Measurements from ENCODE around the gene SUSD6. TPM values are rescaled to one million over a fixed set of nuclear protein-coding genes. Genes with fewer than 3 reads are reported as not detected.

The SUSD6 gene
- total RNA-seq, 1 donor from 2014 or later: 22.3 TPM

DNA sequence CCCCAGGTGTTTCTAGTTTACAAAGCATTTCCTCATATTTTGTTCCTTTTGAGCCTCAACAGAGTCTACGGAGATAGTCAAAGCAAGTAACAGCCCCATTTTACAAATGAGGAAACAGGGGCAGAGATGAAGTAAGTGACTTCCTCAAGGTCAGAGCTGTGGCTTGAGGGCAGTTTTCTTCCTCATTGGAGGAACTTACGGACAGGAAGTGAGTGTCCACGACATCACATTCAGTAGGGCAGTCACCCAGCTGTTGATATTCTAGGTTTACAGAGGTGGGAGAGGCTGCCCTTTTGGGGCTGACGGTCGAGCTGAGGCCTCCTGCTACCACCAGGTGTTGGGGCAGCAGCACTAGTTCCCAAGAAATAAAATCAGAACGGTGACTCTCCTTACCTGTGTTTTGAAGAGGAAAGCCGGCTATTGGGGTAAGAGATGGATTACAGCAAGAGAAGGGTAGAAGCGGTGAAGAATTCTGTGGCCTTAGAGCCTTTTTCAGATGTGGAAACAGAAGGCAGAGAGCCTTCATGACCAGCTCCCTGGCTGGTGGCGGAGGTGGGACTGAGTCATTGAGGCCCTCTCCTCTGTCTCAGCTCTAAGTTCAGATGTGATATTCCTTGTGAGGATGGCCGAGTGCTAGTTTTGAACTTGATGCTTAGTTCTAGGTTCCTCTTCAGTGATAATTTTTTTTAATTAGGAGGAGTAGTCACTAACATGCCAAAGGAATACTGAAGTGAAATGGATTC lies 41.7 kb downstream of the SUSD6 start:
- Mint-ChIP-seq H3K27ac (peak overlapping the region; percentile 70), H3K27me3 (no peaks in the 10 kb centered on the region), H3K4me1 (ENCODE audit: low read depth) (peaks cover 57% of the 10 kb centered on the region), H3K9me3 (ENCODE audit: low read depth) (no peaks in the 10 kb centered on the region), H3K4me3 (ENCODE audit: low read depth) (no peak overlapping the region), H3K36me3 (ENCODE audit: insufficient read depth) (no peaks in the 10 kb centered on the region)
- no peak for DNase-seq (ENCODE audit: low spot score, unreplicated experiment)
- TF ChIP-seq, protein P1, sequence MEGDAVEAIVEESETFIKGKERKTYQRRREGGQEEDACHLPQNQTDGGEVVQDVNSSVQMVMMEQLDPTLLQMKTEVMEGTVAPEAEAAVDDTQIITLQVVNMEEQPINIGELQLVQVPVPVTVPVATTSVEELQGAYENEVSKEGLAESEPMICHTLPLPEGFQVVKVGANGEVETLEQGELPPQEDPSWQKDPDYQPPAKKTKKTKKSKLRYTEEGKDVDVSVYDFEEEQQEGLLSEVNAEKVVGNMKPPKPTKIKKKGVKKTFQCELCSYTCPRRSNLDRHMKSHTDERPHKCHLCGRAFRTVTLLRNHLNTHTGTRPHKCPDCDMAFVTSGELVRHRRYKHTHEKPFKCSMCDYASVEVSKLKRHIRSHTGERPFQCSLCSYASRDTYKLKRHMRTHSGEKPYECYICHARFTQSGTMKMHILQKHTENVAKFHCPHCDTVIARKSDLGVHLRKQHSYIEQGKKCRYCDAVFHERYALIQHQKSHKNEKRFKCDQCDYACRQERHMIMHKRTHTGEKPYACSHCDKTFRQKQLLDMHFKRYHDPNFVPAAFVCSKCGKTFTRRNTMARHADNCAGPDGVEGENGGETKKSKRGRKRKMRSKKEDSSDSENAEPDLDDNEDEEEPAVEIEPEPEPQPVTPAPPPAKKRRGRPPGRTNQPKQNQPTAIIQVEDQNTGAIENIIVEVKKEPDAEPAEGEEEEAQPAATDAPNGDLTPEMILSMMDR (IDR thresholded peaks at IDR 0.05; ENCODE audit: unreplicated experiment): no peak

DNA sequence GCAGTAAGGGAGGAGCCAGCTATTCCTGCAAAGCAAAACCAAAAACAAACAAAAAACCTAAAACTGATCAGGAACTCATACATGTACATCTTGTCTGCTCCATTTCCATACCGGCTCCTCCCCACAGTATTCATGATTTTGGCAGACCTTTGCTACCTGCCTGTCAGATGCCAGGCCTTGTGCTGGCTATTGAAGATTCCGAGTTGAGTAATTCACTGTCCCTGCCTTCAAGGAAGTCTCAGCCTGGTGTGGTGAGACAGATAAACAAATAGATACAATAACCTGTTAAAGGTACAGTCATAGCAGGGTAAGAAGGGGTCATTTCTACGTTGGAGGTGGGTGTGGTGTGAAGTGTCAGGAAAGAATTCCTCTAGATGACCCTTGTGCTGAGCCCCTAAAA lies 42.7 kb downstream of the SUSD6 start:
- Mint-ChIP-seq H3K27me3 (no peaks in the 10 kb centered on the region), H3K9me3 (ENCODE audit: low read depth) (no peaks in the 10 kb centered on the region), H3K36me3 (ENCODE audit: insufficient read depth) (no peaks in the 10 kb centered on the region), H3K4me3 (ENCODE audit: low read depth) (no peak overlapping the region), H3K4me1 (ENCODE audit: low read depth) (peaks cover 57% of the 10 kb centered on the region), H3K27ac (no peak overlapping the region)
- no peak for DNase-seq (ENCODE audit: low spot score, unreplicated experiment)
- TF ChIP-seq, protein P1 (IDR thresholded peaks at IDR 0.05; ENCODE audit: unreplicated experiment): no peak

- Mint-ChIP-seq H3K27me3 (no peaks in the 10 kb centered on the region), H3K4me1 (ENCODE audit: low read depth) (peaks cover 46% of the 10 kb centered on the region), H3K9me3 (ENCODE audit: low read depth) (no peaks in the 10 kb centered on the region), H3K36me3 (ENCODE audit: insufficient read depth) (peaks cover 9% of the 10 kb centered on the region), H3K27ac (peak overlapping the region; percentile 97), H3K4me3 (ENCODE audit: low read depth) (peak overlapping the region; percentile 45)
- TF ChIP-seq, protein P1 (IDR thresholded peaks at IDR 0.05; ENCODE audit: unreplicated experiment): no peak
- no peak for DNase-seq (ENCODE audit: low spot score, unreplicated experiment)
These were observed 46.6 kb downstream of the SUSD6 start for GRCh38 chr14:69657950-69658355.

- Mint-ChIP-seq H3K4me3 (ENCODE audit: low read depth) (peak overlapping the region; percentile 45), H3K9me3 (ENCODE audit: low read depth) (no peaks in the 10 kb centered on the region), H3K27ac (peak overlapping the region; percentile 97), H3K27me3 (no peaks in the 10 kb centered on the region), H3K4me1 (ENCODE audit: low read depth) (peaks cover 54% of the 10 kb centered on the region), H3K36me3 (ENCODE audit: insufficient read depth) (peaks cover 9% of the 10 kb centered on the region)
- DNase-seq (ENCODE audit: low spot score, unreplicated experiment): no peak
- TF ChIP-seq, protein P1 (IDR thresholded peaks at IDR 0.05; ENCODE audit: unreplicated experiment): no peak
These were observed 47.4 kb downstream of the SUSD6 start for GRCh38 chr14:69658664-69659261.

GRCh38 chr14:69660344-69661193 lies 49.2 kb downstream of the SUSD6 start:
- H3K9me3 Mint-ChIP-seq (ENCODE audit: low read depth): no peaks in the 10 kb centered on the region
- TF ChIP-seq, protein P1 (IDR thresholded peaks at IDR 0.05; ENCODE audit: unreplicated experiment): no peak
- H3K36me3 Mint-ChIP-seq (ENCODE audit: insufficient read depth): peaks cover 9% of the 10 kb centered on the region
- H3K27me3 Mint-ChIP-seq: no peaks in the 10 kb centered on the region
- no peak overlapping the region for H3K4me3 Mint-ChIP-seq (ENCODE audit: low read depth)
- H3K27ac Mint-ChIP-seq: peak overlapping the region; percentile 50
- H3K4me1 Mint-ChIP-seq (ENCODE audit: low read depth): peaks cover 65% of the 10 kb centered on the region
- no peak for DNase-seq (ENCODE audit: low spot score, unreplicated experiment)

Data from progenitor cell of endocrine pancreas (in vitro differentiated cells).